GM06990 (cell line): ENCODE results near the gene WBP1L.

Experiments used
- DNase-seq: peaks from one replicate; pipeline ENCODE4 v3.0.0-alpha.2; 2011; ENCODE audit not compliant: insufficient read length; ENCODE audit errors: extremely low read depth
- H3K27me3 ChIP-seq: replicated peaks from 2 replicates; pipeline ENCODE4 v1.6.0; 2011; ENCODE audit warnings: low read length; ENCODE audit not compliant: control insufficient read depth, insufficient read depth
- H3K36me3 ChIP-seq: 2 replicates; pipeline ENCODE4 v1.5.1; 2011; ENCODE audit warnings: low read length; ENCODE audit not compliant: control insufficient read depth, insufficient read depth
- H3K4me3 ChIP-seq: replicated peaks from 2 replicates; pipeline ENCODE4 v1.5.1; 2011; ENCODE audit warnings: low read depth, mild to moderate bottlenecking, control low read depth, low read length
- CTCF ChIP-seq: IDR thresholded peaks from 2 replicates; pipeline ENCODE4 v1.5.1; 2011; ENCODE audit warnings: low read length, control low read depth, mild to moderate bottlenecking, inconsistent platforms; ENCODE audit not compliant: insufficient read depth, poor library complexity, severe bottlenecking

The WBP1L gene

GRCh38 chr10:102776779-102777456, 33.2 kb downstream of the WBP1L start:
- no peak for DNase-seq
- peaks cover 2% of the 10 kb centered on the region for H3K36me3 ChIP-seq
- no peak overlapping the region for H3K4me3 ChIP-seq
- TF ChIP-seq CTCF: no peak
- H3K27me3 ChIP-seq: no peaks in the 10 kb centered on the region

- no peaks in the 10 kb centered on the region for H3K27me3 ChIP-seq
- TF ChIP-seq CTCF: no peak
- peaks cover 2% of the 10 kb centered on the region for H3K36me3 ChIP-seq
- no peak overlapping the region for H3K4me3 ChIP-seq
- DNase-seq: no peak
These were observed 34.1 kb downstream of the WBP1L start for GRCh38 chr10:102777711-102778453.

DNA sequence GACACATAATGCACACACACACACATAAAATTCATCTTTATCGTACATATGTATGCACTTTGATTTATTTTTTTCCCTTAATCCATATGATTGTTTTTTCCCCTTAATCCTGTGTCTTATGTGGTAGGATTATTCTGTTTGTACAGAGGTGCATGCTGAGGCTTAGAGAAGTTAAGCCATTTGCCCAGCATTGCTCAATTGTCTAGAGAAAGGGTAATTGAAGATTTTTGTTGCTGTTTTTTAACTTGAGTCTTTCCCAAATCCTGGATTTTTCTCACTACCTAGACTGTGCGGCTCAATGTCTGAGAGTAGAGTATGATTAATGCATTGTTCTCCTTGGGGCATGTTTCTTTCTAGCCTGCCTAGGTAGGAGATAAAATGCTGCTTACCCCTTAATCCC, 35.0 kb downstream of the WBP1L start:
- TF ChIP-seq CTCF: no peak
- Histone ChIP-seq H3K4me3 (no peak overlapping the region), H3K36me3 (peaks cover 2% of the 10 kb centered on the region), H3K27me3 (no peaks in the 10 kb centered on the region)
- no peak for DNase-seq

DNA sequence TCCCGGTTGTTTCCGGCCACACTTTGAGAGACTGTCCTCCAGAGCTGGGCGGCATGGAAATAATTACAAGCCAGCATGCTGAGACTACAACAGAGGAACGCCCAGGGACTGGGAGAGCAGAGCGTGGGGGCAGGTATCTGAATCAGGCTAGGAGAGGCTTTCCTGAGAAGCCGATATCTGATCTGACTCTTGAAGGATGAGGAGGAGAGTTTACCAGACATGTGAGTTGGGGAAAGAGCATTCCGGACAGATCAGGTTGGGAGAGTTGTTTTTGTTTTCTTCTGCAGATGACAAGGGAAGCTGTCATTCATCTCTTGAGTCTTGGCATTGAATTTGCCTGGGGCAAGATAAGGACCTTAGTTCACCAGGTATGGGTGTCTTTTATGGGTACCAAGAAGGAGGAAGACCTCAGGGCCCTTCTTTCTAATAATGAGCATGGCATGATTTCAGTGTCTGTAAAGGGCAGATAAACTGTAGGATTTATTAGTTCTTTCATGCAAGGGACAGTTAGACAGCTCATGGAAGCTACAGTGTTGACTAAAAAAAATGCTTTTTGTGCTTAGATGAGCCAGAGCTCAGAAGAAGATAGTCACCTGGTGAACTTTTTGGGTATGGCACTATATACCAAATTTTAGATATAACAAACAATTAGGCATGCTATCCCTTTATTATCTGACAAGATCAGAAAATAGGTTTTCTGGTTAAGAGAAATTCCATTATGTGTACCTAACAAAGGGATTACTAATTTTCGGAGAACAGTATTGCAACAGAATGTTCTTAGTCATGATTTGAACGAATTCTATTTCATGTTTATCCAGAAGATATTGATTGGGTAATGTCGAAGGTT, 36.2 kb downstream of the WBP1L start:
- peaks cover 2% of the 10 kb centered on the region for H3K36me3 ChIP-seq
- no peak for DNase-seq
- H3K27me3 ChIP-seq: no peaks in the 10 kb centered on the region
- H3K4me3 ChIP-seq: no peak overlapping the region
- no peak for TF ChIP-seq CTCF

DNA sequence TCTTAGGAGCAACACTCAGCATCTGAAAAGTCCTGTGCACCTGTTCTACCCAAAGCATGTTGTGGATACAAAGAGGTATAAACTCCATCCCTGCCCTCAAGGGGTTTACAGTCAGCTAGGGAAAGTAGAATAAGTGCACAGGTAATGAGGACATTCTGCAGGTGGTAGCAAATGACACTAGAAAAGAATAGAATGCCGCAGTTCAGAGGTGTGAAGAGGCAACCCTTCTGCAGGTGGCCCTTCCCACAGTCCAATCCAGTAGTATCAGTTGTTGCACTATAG, 36.7 kb downstream of the WBP1L start:
- no peak for DNase-seq
- Histone ChIP-seq H3K27me3 (no peaks in the 10 kb centered on the region), H3K4me3 (no peak overlapping the region), H3K36me3 (peaks cover 2% of the 10 kb centered on the region)
- no peak for TF ChIP-seq CTCF
